T-helper 22 cell (primary cell): Measurements from ENCODE around the gene RGR.

Source experiments
- DNase-seq: peaks from one replicate; pipeline ENCODE4 v3.0.0-alpha.2; 2020; ENCODE audit warnings: low read depth

Gene RGR, protein sequence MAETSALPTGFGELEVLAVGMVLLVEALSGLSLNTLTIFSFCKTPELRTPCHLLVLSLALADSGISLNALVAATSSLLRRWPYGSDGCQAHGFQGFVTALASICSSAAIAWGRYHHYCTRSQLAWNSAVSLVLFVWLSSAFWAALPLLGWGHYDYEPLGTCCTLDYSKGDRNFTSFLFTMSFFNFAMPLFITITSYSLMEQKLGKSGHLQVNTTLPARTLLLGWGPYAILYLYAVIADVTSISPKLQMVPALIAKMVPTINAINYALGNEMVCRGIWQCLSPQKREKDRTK

DNA sequence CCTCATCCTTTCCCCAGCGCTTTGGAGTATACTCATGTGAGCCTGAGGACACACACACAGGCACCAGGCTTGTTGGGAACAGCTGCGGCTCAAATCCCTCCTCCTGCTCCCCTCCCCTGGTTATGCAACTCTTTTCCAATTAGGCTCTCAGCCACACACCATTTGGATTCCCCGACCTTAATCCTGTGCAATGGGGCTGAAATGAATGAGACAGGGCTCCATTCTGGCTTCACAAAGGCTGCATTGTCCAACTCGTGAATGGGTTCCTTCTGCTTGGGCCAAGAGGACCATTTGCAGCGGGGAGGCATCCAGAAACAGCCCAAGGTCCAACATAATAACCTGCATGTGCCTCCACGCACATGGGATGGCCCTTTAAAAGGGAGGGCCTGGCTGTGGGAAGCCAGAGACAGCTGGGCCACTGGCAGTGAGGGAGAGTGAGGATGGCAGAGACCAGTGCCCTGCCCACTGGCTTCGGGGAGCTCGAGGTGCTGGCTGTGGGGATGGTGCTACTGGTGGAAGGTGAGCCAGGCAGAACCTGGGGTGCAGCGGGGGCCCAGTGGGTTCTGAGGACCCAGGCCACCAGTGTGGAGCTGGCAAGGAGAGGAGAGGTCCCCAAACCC lies at the start of gene RGR:
Gene RGR, plus strand, starts transcription at position 403 of the 620 bp plus-strand sequence. Its CDS starts 38 bp downstream, at position 441.
- no peak for DNase-seq

DNA sequence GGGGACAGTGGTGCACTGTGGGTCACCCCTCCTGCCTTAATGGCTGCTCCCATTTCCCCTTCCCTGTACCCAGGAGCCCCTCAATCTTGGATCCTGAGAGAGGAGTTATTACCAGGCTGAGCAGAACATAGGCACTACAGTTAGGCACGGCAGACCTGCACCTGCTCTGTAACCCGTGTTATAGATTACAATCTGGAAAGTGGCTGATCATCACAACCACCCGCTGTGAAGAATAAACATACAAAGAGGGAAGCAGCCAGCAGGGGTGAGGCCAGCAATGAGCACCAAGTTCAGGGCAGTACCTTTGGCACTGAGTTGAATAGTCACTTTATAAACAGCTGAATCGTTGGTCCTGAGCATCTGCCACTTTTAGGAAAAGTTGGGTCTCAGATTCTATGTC lies 48.8 kb upstream of the RGR start:
- no peak for DNase-seq

DNA sequence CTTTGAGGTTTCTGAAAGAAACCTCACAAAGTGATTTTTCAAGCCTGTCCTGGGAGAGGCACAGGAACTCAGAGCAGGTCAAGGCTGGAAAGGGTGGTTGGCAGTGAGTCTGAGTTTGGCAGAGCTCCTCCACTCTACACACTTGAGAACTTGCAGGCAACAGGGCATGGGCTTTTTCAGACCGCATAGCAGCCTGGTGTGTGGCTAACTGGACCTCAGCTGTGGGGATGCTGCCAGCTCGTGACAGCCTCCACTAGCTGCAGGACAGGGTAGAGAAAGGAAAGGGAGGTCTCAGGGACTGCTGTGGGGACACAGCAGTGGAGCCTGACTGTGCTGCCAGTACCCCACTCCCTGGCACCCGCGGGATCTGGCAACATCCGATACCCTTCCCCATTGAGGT lies 47.9 kb upstream of the RGR start:
- no peak for DNase-seq

DNA sequence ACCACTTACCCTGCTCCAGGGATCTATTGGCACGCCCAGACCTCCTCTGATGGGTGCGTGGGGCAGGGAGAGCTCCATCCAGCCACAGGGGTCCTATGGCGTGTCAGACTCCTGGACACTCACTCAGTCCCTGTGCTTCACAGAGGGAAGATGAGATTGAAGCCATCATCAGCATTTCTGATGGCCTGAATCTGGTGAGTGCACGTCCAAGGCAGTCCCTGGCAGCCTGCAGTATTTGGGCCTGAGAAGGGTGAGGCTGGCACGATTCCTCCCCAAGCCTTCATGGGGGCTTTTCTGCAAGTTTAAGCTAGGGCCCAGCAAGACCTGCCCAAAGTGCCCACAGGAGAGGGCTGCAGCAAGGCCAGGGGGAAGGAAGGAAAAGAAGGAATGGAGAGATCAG lies 47.2 kb upstream of the RGR start:
- no peak for DNase-seq

DNA sequence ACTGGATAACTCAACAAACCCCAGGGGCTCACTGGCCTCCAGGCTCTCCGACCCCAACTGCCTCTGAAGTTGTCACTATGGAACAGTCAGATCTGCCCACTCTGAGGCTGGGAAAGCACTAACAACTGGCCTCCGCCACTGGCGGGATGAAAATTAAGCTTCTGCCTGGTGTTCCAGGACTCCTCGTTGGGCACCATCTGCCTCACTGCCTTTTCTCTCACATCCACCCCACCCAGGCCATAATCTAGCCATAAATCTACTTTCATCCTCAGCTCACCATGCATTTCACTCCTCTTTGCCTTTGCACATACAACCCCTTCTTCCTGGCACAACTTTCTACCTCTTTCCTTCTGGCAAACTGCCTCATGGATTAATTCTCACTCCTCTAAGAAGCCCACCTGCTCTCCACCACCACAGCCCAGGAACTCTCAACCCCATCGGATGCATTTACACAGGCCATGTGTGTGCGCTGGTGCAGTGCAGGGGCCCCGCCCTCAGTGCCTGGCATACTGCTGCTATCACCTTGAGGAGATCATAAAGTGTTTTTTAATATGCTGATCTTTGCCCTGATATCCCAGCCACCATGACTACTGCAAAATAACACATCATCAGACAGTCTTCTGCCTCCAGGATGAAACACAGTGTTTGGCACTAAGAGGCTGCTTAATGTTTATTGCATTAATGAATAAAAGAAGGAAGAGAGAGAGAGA lies 46.5 kb upstream of the RGR start:
- no peak for DNase-seq

DNA sequence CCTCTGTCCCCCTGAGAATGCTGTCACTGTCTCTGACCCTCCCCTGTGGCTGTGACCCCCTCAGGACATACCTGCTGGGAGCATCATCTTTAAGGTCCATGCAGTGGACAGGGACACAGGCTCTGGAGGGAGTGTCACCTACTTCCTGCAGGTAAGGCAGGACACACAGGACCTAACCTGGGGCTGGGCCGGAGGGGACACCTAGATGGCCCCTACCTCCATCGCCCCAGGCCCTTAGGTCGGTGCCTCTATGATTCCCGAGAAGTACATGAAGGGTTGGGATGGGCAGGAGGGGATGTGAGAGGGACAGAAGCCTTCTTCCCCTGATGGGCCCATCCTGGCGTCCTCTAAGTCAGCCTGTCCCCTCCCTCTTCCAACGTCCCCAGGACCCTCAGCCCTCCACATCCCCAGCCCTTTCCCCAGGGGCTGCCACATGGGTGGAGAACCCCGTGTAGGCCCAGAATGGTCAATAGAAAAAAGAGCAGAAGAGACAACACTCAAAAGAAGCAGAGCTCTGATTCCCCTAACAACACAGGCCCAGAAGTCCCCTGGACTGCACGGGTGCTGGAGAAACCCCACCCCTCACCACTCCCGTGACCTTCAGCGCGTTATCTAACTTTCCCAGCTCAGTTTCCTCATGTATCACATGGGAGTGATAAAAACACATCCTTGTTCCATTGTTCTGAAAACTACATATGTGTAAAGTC lies 44.2 kb upstream of the RGR start:
- no peak for DNase-seq

DNA sequence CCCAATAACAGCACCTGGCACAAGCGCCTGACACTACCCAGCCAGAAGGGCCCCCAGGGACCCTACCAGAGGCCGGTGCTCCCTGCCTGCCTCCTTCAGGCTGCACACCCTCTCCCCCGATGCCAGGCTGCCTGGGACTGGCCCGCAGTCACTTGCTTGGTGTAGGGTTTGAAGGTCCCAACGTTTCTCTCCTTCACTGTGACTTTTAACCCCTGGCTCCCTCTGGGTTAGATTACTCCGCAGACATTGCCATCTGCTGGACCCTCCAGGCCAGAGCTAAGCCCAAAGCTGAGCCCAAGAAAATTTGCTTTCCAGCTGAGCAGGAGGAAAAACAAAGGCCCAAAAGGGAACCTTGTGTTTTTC lies 43.6 kb upstream of the RGR start:
- DNase-seq = no peak

DNA sequence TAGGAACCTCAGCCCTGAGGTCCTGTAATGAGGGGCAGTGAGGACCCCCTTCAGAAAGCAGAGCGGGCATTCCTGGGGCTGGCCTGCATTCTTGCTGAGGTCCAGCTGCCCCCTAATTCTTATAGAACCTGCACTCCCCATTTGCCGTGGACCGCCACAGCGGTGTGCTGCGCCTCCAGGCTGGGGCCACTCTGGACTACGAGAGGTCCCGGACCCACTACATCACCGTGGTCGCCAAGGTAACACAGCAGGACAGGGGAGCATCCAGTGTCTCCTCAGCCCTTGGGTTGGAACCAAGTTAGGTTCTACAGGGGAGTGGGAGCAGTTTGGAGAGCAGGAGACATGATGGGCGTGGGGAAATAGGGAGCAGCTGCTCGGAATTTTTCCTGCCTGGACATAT lies 43.2 kb upstream of the RGR start:
- DNase-seq = no peak

DNA sequence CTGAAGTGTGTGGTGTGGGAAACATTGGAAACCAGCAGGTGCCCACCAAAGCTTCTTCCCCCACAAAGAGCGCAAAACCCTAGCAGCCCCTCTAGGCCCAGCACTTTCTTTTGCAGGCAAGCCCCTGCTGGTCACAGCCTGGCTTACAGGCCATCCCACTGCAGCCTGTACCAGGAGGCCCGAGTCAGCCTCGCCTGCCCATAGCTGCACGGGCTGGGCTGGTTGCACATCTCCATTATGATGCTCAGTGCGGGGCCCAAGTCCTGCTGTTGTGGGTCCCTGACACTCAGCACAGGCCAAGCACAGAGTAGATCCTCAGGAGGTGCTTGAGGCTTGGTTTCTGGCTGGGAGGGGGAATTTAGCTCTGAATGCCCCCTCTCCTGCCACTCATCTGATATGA lies 42.5 kb upstream of the RGR start:
- DNase-seq = no peak

DNA sequence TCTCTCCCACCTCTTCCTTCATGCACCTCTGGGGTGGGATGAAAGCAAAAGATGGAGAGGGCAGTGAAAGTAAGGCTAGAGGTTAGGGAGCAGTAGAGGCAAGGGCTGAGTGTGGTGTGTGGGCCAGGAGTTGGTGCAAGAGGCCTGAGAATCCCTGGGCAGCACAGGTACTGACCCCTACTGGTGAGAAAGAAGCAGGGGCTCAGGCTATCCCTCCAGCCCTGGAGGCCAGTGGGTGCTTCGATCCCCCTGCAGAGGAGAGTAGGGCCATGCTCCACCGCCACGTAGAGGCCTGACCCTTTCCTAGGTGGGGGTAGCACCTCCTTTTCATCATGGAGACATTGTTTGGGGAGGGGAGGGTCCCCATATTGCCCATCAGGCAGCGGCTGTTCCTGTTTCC lies 40.7 kb upstream of the RGR start:
- no peak for DNase-seq

DNA sequence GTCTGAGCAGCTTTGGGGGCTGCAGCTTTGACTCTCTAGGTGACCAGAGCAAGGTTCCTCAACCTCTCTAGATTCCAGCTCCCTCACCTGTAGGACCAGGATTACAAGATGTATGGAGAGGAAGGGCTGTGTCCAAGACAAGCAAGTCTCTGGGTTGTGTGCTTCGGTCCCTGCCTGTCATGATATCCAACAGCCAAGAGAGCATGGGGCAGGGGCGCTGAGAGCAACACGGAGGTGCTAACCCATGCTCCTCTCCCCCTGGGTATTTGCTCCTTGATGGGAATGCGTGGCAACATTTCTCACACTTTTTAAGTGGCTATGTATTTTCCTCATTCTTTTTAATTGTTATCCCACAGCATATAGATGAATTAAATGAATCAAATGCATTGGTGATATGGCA lies 40.2 kb upstream of the RGR start:
- no peak for DNase-seq

DNA sequence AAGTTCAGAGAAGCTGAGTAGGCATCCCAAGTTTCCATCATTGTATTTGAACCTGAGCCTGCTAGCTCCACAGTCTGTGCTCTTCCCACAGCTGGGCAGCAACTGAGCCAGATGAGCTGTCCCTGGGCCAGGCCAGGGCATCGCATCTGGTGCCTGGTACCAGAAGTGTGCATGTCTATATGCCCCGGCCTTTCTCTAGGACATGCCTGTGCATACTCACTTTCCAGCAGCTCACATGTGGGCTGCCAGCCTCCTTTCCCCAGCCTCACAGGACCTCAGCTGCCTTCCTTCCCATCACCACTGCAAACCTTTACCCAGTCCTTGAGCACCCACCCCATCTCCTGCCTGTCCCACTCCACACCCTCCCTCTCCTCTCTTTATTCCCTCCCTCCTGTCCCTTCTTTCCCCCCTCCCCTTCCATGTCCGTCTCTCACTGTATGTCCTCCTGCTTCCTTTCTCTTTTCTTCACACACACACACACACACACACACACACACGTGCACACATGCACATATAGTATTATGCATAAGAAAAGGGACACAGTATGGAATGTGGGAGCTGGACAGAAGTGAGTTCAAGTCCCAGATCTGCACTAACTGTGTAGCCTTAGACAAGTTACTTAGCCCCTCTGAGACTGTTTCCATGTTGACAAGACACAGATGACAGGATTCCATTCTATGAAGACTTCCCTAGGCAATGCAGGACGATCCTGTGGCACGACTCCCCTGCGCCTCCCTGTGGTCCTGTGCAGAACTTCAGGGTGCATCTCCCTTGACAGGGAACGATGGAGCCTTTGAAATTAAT lies 39.6 kb upstream of the RGR start:
- no peak for DNase-seq

DNA sequence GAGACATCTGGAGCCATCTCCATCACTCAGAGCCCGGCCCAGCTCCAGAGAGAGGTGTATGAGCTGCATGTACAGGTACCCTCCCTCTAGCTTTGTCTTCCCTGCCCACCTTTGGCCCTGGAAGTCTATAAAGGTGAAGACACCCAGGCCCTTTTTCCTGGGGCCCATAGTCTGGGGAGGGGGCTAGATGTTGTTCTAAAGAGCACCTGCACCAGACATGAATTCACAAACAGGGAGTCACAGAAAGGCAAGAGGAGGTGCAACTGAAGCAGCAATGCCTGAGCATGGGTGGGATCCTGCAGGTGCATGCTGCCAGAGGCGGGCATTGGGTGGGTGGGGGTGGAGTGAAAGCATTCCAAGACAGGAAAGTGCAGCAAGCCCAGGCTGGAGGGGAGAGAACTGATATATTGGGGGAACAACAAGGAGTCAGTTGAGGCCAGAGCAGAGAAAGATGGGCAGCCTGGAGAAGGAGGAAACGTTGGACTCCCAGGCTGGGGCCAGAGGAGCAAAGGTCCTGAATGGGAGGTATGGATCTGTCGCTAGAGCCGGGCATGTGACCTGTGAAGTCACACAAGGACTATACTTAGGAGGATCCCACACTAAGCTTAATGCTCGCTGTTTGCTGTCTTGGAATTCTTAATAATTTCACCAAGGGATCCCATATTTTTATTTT lies 38.9 kb upstream of the RGR start:
- DNase-seq = no peak

DNA sequence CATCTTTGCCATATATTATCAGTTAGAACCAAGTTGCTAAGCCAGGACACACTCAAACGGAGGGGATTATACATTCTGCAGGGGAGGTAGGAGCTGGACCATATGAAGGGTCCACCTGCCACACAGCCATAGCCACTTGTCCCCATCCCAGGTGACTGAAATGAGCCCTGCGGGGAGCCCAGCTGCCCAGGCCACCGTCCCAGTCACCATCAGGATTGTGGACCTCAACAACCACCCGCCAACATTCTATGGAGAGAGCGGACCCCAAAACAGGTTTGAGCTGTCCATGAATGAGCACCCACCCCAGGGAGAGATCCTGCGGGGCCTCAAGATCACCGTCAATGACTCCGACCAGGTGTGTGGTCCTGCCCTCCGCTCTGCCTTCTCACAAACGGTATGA lies 36.8 kb upstream of the RGR start:
- no peak for DNase-seq

DNA sequence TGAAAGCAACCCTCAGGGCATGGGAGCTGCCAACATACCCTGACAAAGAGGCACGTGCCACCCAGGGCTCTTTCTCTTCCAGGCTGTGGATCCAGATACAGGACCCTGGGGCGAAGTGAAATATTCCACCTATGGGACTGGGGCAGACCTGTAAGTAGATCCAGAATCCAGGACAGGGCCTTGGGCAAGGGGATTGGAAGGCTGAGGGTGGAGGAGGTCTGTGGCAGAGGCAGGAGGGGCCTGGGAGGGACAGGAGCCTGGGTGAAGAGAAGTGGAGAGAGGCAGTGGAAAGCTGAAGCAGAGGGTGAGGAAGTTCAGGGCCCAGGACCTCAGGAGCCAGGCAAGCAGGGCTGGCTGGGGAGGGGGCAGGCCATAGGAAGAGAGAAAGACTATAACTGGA lies 33.3 kb upstream of the RGR start:
- no peak for DNase-seq

DNA sequence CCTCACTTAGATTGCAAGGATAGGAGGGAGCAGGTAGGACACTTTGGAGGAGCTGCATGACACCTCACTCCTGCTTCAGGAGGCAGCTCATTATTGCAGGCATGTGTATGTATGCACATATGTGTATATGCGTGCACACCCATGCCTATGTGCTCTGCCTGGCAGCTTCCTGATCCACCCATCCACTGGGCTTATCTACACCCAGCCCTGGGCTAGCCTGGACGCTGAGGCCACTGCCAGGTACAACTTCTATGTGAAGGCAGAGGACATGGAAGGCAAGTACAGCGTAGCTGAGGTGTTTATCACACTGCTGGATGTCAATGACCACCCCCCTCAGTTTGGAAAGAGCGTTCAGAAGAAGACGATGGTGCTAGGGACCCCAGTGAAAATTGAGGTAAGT lies 32.8 kb upstream of the RGR start:
- DNase-seq = no peak

DNA sequence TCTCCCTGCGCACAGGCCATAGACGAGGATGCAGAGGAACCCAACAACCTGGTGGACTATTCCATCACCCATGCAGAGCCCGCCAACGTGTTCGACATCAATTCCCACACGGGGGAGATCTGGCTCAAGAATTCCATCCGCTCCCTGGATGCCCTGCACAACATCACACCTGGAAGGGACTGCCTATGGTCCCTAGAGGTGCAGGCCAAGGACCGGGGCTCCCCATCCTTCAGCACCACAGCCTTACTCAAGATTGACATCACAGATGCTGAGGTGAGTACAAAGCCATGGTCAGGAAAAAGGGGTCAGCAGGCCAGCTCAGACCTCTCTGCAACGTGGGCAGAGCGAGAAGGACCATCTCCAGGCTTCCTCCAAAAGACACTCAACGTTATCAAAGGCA lies 31.8 kb upstream of the RGR start:
- no peak for DNase-seq

DNA sequence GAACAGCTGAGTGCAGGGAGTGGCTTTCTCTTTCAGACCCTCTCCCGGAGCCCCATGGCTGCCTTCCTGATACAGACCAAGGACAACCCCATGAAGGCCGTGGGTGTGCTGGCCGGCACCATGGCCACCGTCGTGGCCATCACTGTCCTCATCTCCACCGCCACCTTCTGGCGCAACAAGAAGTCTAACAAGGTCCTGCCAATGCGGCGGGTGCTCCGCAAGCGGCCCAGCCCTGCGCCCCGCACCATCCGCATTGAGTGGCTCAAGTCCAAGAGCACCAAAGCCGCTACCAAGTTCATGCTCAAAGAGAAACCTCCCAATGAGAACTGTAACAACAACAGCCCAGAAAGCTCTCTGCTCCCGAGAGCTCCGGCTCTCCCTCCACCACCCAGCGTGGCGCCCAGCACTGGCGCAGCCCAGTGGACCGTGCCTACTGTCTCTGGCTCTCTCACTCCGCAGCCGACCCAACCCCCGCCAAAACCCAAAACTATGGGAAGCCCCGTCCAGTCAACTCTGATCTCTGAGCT lies 30.7 kb upstream of the RGR start:
- no peak for DNase-seq

DNA sequence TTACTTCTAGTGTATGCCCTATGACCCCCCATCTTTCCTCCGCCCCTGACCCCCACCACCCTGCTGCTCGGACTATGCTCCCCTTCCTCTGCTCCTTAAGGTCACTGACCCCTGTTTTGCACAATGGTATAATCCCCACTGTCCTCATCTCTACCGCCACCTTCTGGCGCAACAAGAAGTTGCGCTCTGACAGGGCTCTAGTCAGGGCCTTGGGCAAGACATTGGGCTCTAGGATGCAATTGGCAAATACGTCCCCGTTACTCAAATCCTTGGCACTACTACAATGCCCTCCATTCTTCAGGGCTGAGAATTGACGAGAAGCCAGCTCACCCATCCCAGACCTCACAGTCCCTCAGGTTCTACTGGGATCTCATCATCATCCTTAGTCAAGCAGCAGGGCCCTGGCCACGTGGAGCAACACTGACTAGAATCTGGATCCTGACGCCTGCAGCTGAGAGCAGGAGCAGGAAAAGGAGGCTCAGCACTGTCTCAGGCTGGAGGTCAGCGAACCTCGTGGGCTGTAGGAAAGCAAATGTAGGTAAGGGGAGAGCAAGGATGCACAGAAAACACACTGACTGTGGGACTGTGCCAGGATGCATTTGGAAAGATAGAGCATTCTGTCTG lies 30.1 kb upstream of the RGR start:
- no peak for DNase-seq

DNA sequence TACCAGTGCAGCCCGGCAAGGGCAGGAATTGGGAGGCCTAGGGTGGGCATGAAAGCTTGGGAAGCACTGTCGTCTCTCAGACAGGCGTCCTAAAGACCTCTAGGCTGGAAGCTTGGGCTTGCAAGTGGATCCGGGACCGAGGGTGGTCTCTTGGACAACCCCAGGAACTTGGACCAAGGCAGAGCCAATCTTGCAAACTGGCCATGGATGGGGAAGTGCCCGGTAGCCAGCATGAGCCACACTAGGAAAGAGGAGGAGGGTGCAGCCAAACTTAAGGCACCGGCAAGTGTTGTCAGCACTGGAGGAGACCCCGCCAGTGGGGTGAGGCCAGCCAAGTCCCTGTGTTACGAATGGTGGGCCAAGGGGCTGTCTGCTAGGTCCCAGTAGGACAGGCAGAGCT lies 28.0 kb upstream of the RGR start:
- no peak for DNase-seq

DNA sequence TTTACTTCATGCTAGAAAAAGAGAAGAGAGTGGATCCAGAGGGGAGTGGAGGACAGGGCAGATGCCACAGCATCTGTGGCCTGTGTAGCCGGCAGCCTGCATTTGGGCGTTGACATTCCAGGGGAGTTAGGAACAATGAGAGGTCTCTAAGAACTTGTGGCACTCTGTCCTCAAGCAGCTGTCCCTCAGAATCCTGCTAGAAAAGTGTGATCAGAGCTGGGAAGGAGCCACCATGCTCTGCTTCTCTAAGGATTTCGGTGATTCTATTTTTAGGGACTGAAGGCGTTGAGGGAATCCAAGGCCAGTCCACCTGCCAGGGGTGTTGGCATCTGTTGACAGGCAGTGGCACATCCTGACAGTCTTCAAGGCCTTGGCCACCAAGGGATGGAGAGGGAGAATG lies 27.1 kb upstream of the RGR start:
- DNase-seq = no peak
